HCT116 (cell line): ENCODE measurements around the gene SLC35F3. TPM values are rescaled to one million over a fixed set of nuclear protein-coding genes. Genes with fewer than 3 reads are reported as not detected.

Source experiments
- ATAC-seq: fragments of 200-7000 bp; cut with Tn5 transposase; 2 replicates; pipeline ENCODE4 v1.9.1; 2020; ENCODE audit warnings: mild to moderate bottlenecking, moderate library complexity
- BruUV-seq: library from RNA; stranded (reverse); fragments of 400-500 nt; replicated peaks from 2 replicates; lab custom pipeline; 2021; lab: Mats Ljungman, UMichigan
- CTCF ChIA-PET: fragments of 300-600 bp; sonication (Branson Sonifier 250); formaldehyde crosslinking; loops from one replicate; lab custom pipeline; 2021; ENCODE audit warnings: antibody characterized with exemption; lab: Charles Lee
- POLR2A ChIA-PET: fragments of 300-600, 350-600 bp; sonication (Branson Sonifier 250); formaldehyde crosslinking; loops from one replicate; lab custom pipeline; 2021; ENCODE audit warnings: antibody characterized with exemption; lab: Charles Lee
- RAD21 ChIA-PET, 2 experiments: fragments of 300-600 bp; sonication (Branson Sonifier 250); formaldehyde crosslinking; loops; one replicate each; lab custom pipeline; 2023; ENCODE audit warnings: low total read pairs in 2 of 2; ENCODE audit not compliant: uncharacterized antibody in 2 of 2, unreplicated experiment in 2 of 2, low non-redundant PET in 1 of 2; lab: Charles Lee
- DNase-seq: peaks from one replicate; pipeline ENCODE4 v3.0.0-alpha.2; 2010; ENCODE audit warnings: low read depth, low spot score
- H2AFZ ChIP-seq: fragments of 200-600 bp; shearing (Covaris generic), sonication (generic); 2 replicates; pipeline ENCODE4 v1.6.1; 2017; ENCODE audit warnings: low read depth, mixed run types, mixed read lengths, antibody characterized with exemption, low read length; ENCODE audit not compliant: poor library complexity, severe bottlenecking
- H3K27ac ChIP-seq: 2 replicates; pipeline ENCODE4 v1.5.1; 2012; ENCODE audit warnings: low read depth, low read length
- H3K27me3 ChIP-seq: fragments of 200-600 bp; sonication (generic); 2 replicates; pipeline ENCODE4 v1.6.1; 2016; ENCODE audit warnings: mixed run types, low read length, mixed read lengths; ENCODE audit not compliant: insufficient read depth
- H3K36me3 ChIP-seq, 2 experiments: fragments of 200-500 bp in 1 of 2; fragments of 200-600 bp in 1 of 2; sonication (Bioruptor generic) in 1 of 2; sonication (generic) in 1 of 2; 2 replicates each; pipeline versions ENCODE4 v1.5.1 to v1.6.1; 2014 to 2016; ENCODE audit warnings: low read length in 2 of 2, inconsistent platforms in 1 of 2, mixed read lengths in 1 of 2, mixed run types in 1 of 2; ENCODE audit not compliant: insufficient read depth in 2 of 2, control insufficient read depth in 1 of 2
- H3K4me1 ChIP-seq, 2 experiments: fragments of 200-600 bp in 1 of 2; sonication (generic) in 1 of 2; 2 replicates each; pipeline versions ENCODE4 v1.5.1 to v1.6.1; 2012 to 2017; ENCODE audit warnings: low read length in 2 of 2, inconsistent platforms in 1 of 2, mild to moderate bottlenecking in 1 of 2, mixed read lengths in 1 of 2, mixed run types in 1 of 2, moderate library complexity in 1 of 2; ENCODE audit not compliant: insufficient read depth in 2 of 2, control insufficient read depth in 1 of 2
- H3K4me2 ChIP-seq: fragments of 200-600 bp; sonication (generic); 2 replicates; pipeline ENCODE4 v1.6.1; 2017; ENCODE audit warnings: mixed run types, low read length, mixed read lengths
- H3K4me3 ChIP-seq, 2 experiments: fragments of 200-600 bp in 1 of 2; sonication (generic) in 1 of 2; replicated peaks in 1 of 2; 2 replicates each; pipeline ENCODE4 v1.5.1; 2011 to 2016; ENCODE audit warnings: low read length in 2 of 2, control low read depth in 1 of 2, low read depth in 1 of 2, mild to moderate bottlenecking in 1 of 2, mixed read lengths in 1 of 2, mixed run types in 1 of 2
- H3K79me2 ChIP-seq: fragments of 200-600 bp; sonication (generic); 2 replicates; pipeline ENCODE4 v1.6.1; 2017; ENCODE audit warnings: mild to moderate bottlenecking, mixed run types, low read length, moderate library complexity, mixed read lengths; ENCODE audit not compliant: insufficient read depth
- H3K9ac ChIP-seq: fragments of 200-600 bp; sonication (generic); 2 replicates; pipeline ENCODE4 v1.6.1; 2016; ENCODE audit warnings: low read length, mixed read lengths
- H3K9me2 ChIP-seq: fragments of 200-600 bp; sonication (generic), shearing (Covaris generic); 2 replicates; pipeline ENCODE4 v1.6.1; 2017; ENCODE audit warnings: mixed run types, mild to moderate bottlenecking, moderate library complexity; ENCODE audit not compliant: insufficient read depth
- H3K9me3 ChIP-seq, 2 experiments: fragments of 200-500 bp in 1 of 2; fragments of 200-600 bp in 1 of 2; sonication (Bioruptor generic) in 1 of 2; sonication (generic) in 1 of 2; 2 replicates each; pipeline ENCODE4 v1.6.1; 2014 to 2017; ENCODE audit warnings: low read length in 2 of 2, mixed read lengths in 2 of 2, inconsistent platforms in 1 of 2, low read depth in 1 of 2, mild to moderate bottlenecking in 1 of 2, mixed run types in 1 of 2, moderate library complexity in 1 of 2; ENCODE audit not compliant: control insufficient read depth in 1 of 2, insufficient read depth in 1 of 2
- H4K20me1 ChIP-seq: fragments of 200-600 bp; sonication (generic), shearing (Covaris generic); 2 replicates; pipeline ENCODE4 v1.6.1; 2017; ENCODE audit warnings: mixed run types, mild to moderate bottlenecking, moderate library complexity; ENCODE audit not compliant: insufficient read depth
- ATF3 ChIP-seq: IDR thresholded peaks from 2 replicates; pipeline ENCODE4 v1.6.1; 2012
- CTCF ChIP-seq, 3 experiments: fragments of 200-600 bp in 1 of 3; sonication (generic) in 1 of 3; IDR thresholded peaks in 2 of 3; conservative IDR thresholded peaks in 1 of 3; 2 replicates each; pipeline ENCODE4 v1.5.1; 2012 to 2017; ENCODE audit warnings: low read depth in 2 of 3, low read length in 2 of 3, antibody characterized with exemption in 1 of 3, borderline replicate concordance in 1 of 3, control low read depth in 1 of 3, mild to moderate bottlenecking in 1 of 3, mixed read lengths in 1 of 3, mixed run types in 1 of 3, moderate library complexity in 1 of 3; ENCODE audit not compliant: insufficient read depth in 1 of 3
- ELF1 ChIP-seq: IDR thresholded peaks from 2 replicates; pipeline ENCODE4 v1.6.1; 2012; ENCODE audit warnings: low read depth, borderline replicate concordance
- EZH2 ChIP-seq: fragments of 200-600 bp; sonication (generic); IDR thresholded peaks from 2 replicates; pipeline ENCODE4 v1.6.1; 2017; ENCODE audit warnings: antibody characterized with exemption, mixed run types
- EZH2phosphoT487 ChIP-seq: fragments of 200-600 bp; IDR thresholded peaks from 2 replicates; pipeline ENCODE4 v1.6.1; 2018; ENCODE audit warnings: antibody characterized with exemption, borderline replicate concordance
- FOSL1 ChIP-seq: IDR thresholded peaks from 2 replicates; pipeline ENCODE4 v1.6.1; 2012; ENCODE audit warnings: low read depth
- JUND ChIP-seq: IDR thresholded peaks from 2 replicates; pipeline ENCODE4 v1.6.1; 2012
- POLR2A ChIP-seq: IDR thresholded peaks from 2 replicates; pipeline ENCODE4 v1.7.0; 2011; ENCODE audit warnings: borderline replicate concordance; ENCODE audit not compliant: insufficient read depth, insufficient read length; ENCODE audit errors: extremely low read depth
- POLR2AphosphoS5 ChIP-seq: IDR thresholded peaks from 2 replicates; pipeline ENCODE4 v1.6.1; 2011; ENCODE audit warnings: mild to moderate bottlenecking, low read depth, low read length, moderate library complexity
- RAD21 ChIP-seq: IDR thresholded peaks from 2 replicates; pipeline ENCODE4 v1.6.1; 2012; ENCODE audit warnings: low read depth, mild to moderate bottlenecking
- SIN3A ChIP-seq: IDR thresholded peaks from 2 replicates; pipeline ENCODE4 v1.6.1; 2012; ENCODE audit warnings: low read depth
- SRF ChIP-seq: IDR thresholded peaks from 2 replicates; pipeline ENCODE4 v1.6.1; 2012; ENCODE audit warnings: low read depth
- TCF7L2 ChIP-seq: IDR thresholded peaks from 2 replicates; pipeline ENCODE4 v1.7.0; 2011; ENCODE audit warnings: borderline replicate concordance, inconsistent platforms; ENCODE audit not compliant: insufficient read depth, insufficient read length; ENCODE audit errors: extremely low read depth
- ZBTB33 ChIP-seq: IDR thresholded peaks from 2 replicates; pipeline ENCODE4 v1.6.1; 2011; ENCODE audit warnings: mild to moderate bottlenecking, low read length, moderate library complexity; ENCODE audit not compliant: insufficient replicate concordance; ENCODE audit errors: extremely low read depth
- ZFX ChIP-seq: fragments of 450-650 bp; IDR thresholded peaks from 2 replicates; pipeline ENCODE4 v1.6.1; 2017
- ZNF274 ChIP-seq: fragments of 200-500 bp; sonication (Bioruptor generic); IDR thresholded peaks from 2 replicates; pipeline ENCODE4 v1.6.1; 2014; ENCODE audit warnings: mild to moderate bottlenecking, low read depth, low read length, inconsistent platforms
- intact Hi-C: fragments of 100-400 bp; cut with micrococcal nuclease; formaldehyde crosslinking; loops from 2 replicates; pipeline ENCODE4 v1.10.0; 2022
- total RNA-seq: library from RNA; stranded (reverse); gene quantifications from one replicate; pipeline ENCODE4 v1.2.1, GENCODE V29; 2021; ENCODE audit not compliant: unreplicated experiment
- TF ChIP-seq, protein P1 (sequence below): IDR thresholded peaks from 2 replicates; pipeline ENCODE4 v1.6.1; 2012

The SLC35F3 gene
- total RNA-seq, 1 experiment from 2014 or later: 6.4 TPM

GRCh38 chr1:234241941-234242490 lies 337.5 kb downstream of the SLC35F3 start:
- Histone ChIP-seq H2AFZ (no peak overlapping the region), H3K9me2 (no peaks in the 10 kb centered on the region), H4K20me1 (no peaks in the 10 kb centered on the region), H3K79me2 (no peaks in the 10 kb centered on the region), H3K36me3 (no peaks in the 10 kb centered on the region), H3K4me3 (no peak overlapping the region), H3K9ac (no peak overlapping the region), H3K4me2 (no peak overlapping the region), H3K27ac (no peak overlapping the region), H3K9me3 (no peaks in the 10 kb centered on the region; a peak in 1 of 4 replicates), H3K27me3 (no peaks in the 10 kb centered on the region), H3K4me1 (no peaks in the 10 kb centered on the region)
- BruUV-seq: no TSS peak
- ATAC-seq (no peak), DNase-seq (no peak)
- no peak for TF ChIP-seq ZFX
- no peak for TF ChIP-seq CTCF (IDR thresholded peaks at IDR 0.05 in 2 of 3, conservative IDR thresholded peaks at IDR 0.05 in 1 of 3; ENCODE audit: borderline replicate concordance in 1 of 3, insufficient read depth in 1 of 3, low read depth in 2 of 3, low read length in 2 of 3)
- no peak for TF ChIP-seq FOSL1
- TF ChIP-seq SIN3A: no peak
- TF ChIP-seq ELF1: no peak
- no peak for TF ChIP-seq RAD21
- no peak for TF ChIP-seq ZBTB33
- TF ChIP-seq, protein P1, sequence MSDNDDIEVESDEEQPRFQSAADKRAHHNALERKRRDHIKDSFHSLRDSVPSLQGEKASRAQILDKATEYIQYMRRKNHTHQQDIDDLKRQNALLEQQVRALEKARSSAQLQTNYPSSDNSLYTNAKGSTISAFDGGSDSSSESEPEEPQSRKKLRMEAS: no peak
- TF ChIP-seq ATF3: no peak
- TF ChIP-seq POLR2AphosphoS5: no peak
- TF ChIP-seq ZNF274: no peak
- TF ChIP-seq JUND: no peak
- TF ChIP-seq SRF: no peak
- TF ChIP-seq POLR2A: no peak
- no peak for TF ChIP-seq TCF7L2
- TF ChIP-seq EZH2phosphoT487: no peak
- no peak for TF ChIP-seq EZH2
- ChIA-PET POLR2A (no interaction called here), CTCF (no interaction called here), RAD21 (no interaction called here)
- intact Hi-C loops: no loop called here
